NCI-H1092 treated with DMSO at 0.1 percent for 48 hours (cell line): ENCODE data around the gene ZNF431.
A peak's percentile ranks its signal among the peaks of the same experiment; 100 is the strongest.
"Not testable (repeated sequence)": the region's sequence is repeated elsewhere in the genome, so short reads cannot be mapped to it uniquely, and the experiment has no call there.

Experiments used
- DNase-seq: peaks from one replicate; lab custom pipeline; 2025; lab: John Stamatoyannopoulos, UW

The ZNF431 gene

DNA sequence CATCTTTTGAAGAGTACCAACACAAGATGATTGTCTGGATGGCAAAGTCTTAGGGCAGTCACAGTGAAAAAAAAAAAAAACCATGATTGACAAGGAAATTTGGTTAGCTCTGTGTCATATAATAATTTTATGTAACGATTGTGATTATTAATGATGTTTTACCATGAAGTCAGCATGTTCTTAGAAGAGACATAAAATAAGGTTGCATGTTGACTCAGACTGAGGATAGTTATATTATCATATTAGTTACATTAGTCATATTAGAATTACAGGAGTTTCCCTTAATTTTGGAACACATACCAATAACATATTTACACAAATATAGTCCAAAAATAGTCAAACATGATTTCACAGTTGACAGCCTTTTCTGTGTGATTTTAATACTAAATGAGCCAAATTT, 5.7 kb downstream of the ZNF431 start:
- no peak for DNase-seq

DNA sequence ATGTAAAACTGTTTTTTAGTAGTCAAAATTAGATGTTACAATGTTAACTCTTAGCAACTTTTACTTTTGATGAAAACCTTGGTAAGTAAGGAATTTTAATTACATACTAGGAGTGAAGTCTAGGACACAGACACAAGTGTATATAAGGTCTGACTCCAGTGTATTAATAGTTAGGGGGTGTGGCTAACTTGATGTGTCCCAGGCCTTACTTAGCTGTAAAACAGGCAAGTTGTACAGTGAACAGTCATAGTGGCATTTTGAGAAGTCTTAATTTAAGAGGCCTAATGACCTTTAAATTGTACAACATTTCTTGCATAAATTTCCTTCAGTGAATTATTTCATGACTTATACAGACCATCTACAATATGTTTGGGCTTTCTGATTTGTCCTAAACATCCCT, 6.8 kb downstream of the ZNF431 start:
- DNase-seq = no peak

DNA sequence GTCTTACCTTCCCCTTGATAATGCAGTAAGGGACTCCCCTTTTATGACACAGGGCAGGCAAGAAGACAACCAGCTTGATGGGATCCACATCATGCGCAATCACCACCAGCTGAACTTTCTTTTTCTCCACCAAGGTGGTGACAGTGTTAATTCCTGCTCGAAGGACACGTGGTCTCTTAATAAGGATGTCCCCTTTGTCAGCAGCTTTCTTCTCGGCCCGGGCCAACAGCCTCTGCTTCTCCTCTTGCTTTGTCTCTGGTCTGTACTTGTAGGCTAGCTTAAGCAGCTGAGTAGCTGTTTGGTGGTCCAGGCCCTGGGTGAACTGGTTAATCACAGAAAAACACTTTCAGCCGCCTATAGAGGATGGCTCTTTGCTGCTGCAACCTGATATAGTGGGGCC, 8.0 kb downstream of the ZNF431 start:
- no peak for DNase-seq

- no peak for DNase-seq
Observed at GRCh38 chr19:21151460-21151859, 9.6 kb downstream of the ZNF431 start.

- no peak for DNase-seq
Observed at GRCh38 chr19:21158523-21159135, 16.8 kb downstream of the ZNF431 start.

GRCh38 chr19:21164541-21164940, 22.7 kb downstream of the ZNF431 start:
- DNase-seq = no peak

DNA sequence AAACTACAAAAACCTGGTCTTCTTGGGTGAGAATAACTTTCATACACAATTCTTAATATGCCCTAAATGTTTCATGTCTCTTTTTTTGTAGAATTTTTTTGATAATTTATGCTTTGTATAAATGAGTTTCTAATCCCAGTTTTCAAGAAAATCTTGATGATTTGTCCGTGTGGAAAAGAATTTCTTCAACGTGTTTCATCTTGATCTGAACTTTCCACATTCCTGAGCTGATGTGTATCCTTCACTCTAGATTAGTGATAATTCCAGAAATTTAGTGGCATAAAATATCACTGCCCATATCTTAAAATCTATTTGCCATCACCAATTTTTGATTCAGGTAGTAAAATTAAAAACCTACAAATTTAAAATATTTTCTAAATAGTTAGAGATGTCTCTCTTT, 24.6 kb downstream of the ZNF431 start:
- DNase-seq = no peak

DNA sequence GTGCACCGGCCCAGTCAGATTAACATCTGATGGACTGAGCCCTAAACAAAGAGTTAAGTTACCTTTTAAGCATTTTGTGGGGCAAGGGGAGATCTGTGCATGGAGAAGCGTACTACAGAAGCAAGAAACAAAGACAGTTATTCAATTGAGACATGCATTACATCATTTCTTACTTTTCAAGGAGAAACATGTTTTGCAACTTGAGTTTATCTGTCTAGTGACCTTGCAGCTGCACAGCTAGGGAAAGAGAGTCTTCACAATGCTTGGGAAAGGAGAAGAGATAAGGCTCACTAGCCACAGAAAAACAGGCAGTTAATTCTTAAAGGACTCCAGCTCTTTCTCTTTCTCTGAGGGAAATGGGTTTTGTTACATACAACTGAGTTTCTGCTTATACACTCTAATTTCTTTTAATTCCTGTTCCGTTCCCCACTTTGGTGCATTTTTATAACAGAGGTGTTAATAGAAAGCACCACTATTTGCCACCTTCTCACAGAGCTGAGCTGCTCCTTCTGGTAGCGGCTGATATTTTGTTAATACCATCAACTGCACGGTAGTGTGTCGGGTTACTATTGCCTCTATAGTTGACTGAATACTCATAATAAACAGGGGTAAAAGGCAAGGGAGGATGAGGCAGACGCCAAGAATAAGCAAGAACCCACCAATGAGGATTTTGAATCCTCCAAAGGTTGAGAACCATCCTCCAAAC, 55.9 kb downstream of the ZNF431 start:
- no peak for DNase-seq

- DNase-seq = peak; percentile 42
Observed at GRCh38 chr19:21202865-21203494, 61.1 kb downstream of the ZNF431 start.

DNA sequence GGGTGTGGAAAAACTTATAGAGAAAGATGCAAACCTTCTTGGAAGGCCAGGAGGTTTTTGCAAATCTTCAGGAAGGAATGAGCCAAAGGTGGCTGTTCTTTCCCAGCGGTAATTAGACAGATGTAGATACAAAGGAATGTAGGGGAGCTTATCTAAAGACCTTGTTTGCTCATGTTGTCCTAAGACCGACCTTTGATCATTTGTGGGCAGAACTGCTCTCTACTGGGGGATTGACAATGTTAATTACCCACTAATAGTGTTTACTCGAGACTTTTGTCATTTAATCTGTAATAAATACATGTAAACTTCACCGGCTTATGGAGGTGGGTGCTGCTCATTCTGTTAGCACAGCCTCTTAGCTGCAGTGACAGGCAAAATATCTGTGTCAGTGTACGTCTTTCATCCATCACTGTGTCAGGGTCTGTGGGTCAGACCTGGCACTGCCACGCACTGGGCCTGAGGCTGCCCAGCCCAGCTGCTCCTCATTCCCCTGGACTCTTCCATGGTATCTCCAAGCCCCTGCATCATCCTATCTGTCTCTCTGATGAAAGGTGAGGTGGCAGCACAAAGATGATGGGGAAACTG, 68.3 kb downstream of the ZNF431 start:
- DNase-seq = no peak

- no peak for DNase-seq
Observed at GRCh38 chr19:21221693-21222092, 79.9 kb downstream of the ZNF431 start.

- not testable (repeated sequence) for DNase-seq
Observed at GRCh38 chr19:21229938-21230337, 88.1 kb downstream of the ZNF431 start.

GRCh38 chr19:21233691-21234090, 91.9 kb downstream of the ZNF431 start:
- DNase-seq = no peak

GRCh38 chr19:21236751-21237150, 94.9 kb downstream of the ZNF431 start:
- DNase-seq = not testable (repeated sequence)

GRCh38 chr19:21238670-21239069, 96.8 kb downstream of the ZNF431 start:
- DNase-seq = no peak
